Measurements from ENCODE around the gene PCDHGA3. TPM values are rescaled to one million over a fixed set of nuclear protein-coding genes. Genes with fewer than 3 reads are reported as not detected.
"Not testable (repeated sequence)": the region's sequence is repeated elsewhere in the genome, so short reads cannot be mapped to it uniquely, and the experiment has no call there.

The PCDHGA3 gene
- total and polyA plus RNA-seq, 7 donors = 0.33 to 2.4 (median 0.97) TPM

GRCh38 chr5:141371572-141372475 lies 28.2 kb downstream of the PCDHGA3 start:
- no peak for TF ChIP-seq CTCF (IDR thresholded peaks at IDR 0.05)
- peaks cover 0 to 52% (median 17%) of the 10 kb centered on the region in 3 donors for H3K27me3 ChIP-seq (ENCODE audit: insufficient read depth in 3 of 3, low read length in 2 of 3)
- no peaks in the 10 kb centered on the region for H3K4me1 ChIP-seq
- intact Hi-C loops (cut with DNase I) = no loop called here
- no peak overlapping the region for H3K4me3 ChIP-seq
- ATAC-seq (no peak), DNase-seq (no peak)
- no peak overlapping the region for H3K27ac ChIP-seq
- H3K9me3 ChIP-seq = peaks cover 11% of the 10 kb centered on the region
- 38 to 42% (median 39%) methylated on average over 69 of the region's 69 CpGs for WGBS, 3 donors
- H3K36me3 ChIP-seq (ENCODE audit: insufficient read depth in 1 of 2, low read depth in 1 of 2) = no peaks in the 10 kb centered on the region

GRCh38 chr5:141373673-141374317 lies 30.2 kb downstream of the PCDHGA3 start, which contains the start of gene PCDHGA6:
PCDHGA6 (plus strand) TSS chr5:141373891; CDS start chr5:141374084, 193 bp downstream.
- peaks cover 0 to 46% (median 17%) of the 10 kb centered on the region in 3 donors for H3K27me3 ChIP-seq (ENCODE audit: insufficient read depth in 3 of 3, low read length in 2 of 3)
- peak in 3 of 4 donors; percentile 64 to 72 (median 68) for ATAC-seq
- H3K9me3 ChIP-seq = peaks cover 16% of the 10 kb centered on the region
- no peaks in the 10 kb centered on the region for H3K36me3 ChIP-seq (ENCODE audit: insufficient read depth in 1 of 2, low read depth in 1 of 2)
- H3K27ac ChIP-seq = no peak within 1 kb of the TSS
- 17 to 18% (median 17%) methylated on average over 27 of the region's 27 CpGs for WGBS, 3 donors
- H3K4me3 ChIP-seq = peak within 1 kb of the TSS; percentile 52
- no peak for DNase-seq
- intact Hi-C loops (cut with DNase I) = no loop called here
- H3K4me1 ChIP-seq = no peaks in the 10 kb centered on the region
- peak; percentile 36 for TF ChIP-seq CTCF (IDR thresholded peaks at IDR 0.05)

GRCh38 chr5:141374627-141375026 lies 31.0 kb downstream of the PCDHGA3 start:
- no peaks in the 10 kb centered on the region for H3K4me1 ChIP-seq
- ATAC-seq (no peak), DNase-seq (no peak)
- H3K9me3 ChIP-seq = peaks cover 16% of the 10 kb centered on the region
- peak overlapping the region; percentile 52 for H3K4me3 ChIP-seq
- 55 to 68% (median 60%) methylated on average over 14 of the region's 14 CpGs for WGBS, 3 donors
- no peaks in the 10 kb centered on the region for H3K36me3 ChIP-seq (ENCODE audit: insufficient read depth in 1 of 2, low read depth in 1 of 2)
- H3K27me3 ChIP-seq (ENCODE audit: insufficient read depth in 3 of 3, low read length in 2 of 3) = peaks cover 0 to 42% (median 17%) of the 10 kb centered on the region in 3 donors
- TF ChIP-seq CTCF (IDR thresholded peaks at IDR 0.05) = no peak
- intact Hi-C loops (cut with DNase I) = no loop called here
- H3K27ac ChIP-seq = no peak overlapping the region

GRCh38 chr5:141375444-141376155 lies 32.0 kb downstream of the PCDHGA3 start:
- DNase-seq; ATAC-seq; intact Hi-C loops (cut with DNase I); H3K4me3 ChIP-seq; H3K27ac ChIP-seq; H3K4me1 ChIP-seq; H3K36me3 ChIP-seq (ENCODE audit: insufficient read depth in 1 of 2, low read depth in 1 of 2): not testable (repeated sequence)
- WGBS, 3 donors = 45 to 60% (median 55%) methylated on average over 28 to 42 of the region's 48 CpGs
- Histone ChIP-seq H3K27me3 (ENCODE audit: insufficient read depth in 3 of 3, low read length in 2 of 3) (peaks cover 0 to 36% (median 14%) of the 10 kb centered on the region in 3 donors), H3K9me3 (peaks cover 16% of the 10 kb centered on the region)

Data from psoas muscle (tissue), 8 donors.